Parietal lobe (tissue), 1 donor: ENCODE results near the gene ANO4. TPM values are rescaled to one million over a fixed set of nuclear protein-coding genes. Genes with fewer than 3 reads are reported as not detected.

ENCODE experiments used
- total RNA-seq: library from RNA; depleted of rRNA; stranded (reverse); fragments of >200 nt; gene quantifications from one replicate; pipeline ENCODE4 v1.2.3, GENCODE V29; 2014

ANO4 gene
- 77.3 TPM for total RNA-seq

DNA sequence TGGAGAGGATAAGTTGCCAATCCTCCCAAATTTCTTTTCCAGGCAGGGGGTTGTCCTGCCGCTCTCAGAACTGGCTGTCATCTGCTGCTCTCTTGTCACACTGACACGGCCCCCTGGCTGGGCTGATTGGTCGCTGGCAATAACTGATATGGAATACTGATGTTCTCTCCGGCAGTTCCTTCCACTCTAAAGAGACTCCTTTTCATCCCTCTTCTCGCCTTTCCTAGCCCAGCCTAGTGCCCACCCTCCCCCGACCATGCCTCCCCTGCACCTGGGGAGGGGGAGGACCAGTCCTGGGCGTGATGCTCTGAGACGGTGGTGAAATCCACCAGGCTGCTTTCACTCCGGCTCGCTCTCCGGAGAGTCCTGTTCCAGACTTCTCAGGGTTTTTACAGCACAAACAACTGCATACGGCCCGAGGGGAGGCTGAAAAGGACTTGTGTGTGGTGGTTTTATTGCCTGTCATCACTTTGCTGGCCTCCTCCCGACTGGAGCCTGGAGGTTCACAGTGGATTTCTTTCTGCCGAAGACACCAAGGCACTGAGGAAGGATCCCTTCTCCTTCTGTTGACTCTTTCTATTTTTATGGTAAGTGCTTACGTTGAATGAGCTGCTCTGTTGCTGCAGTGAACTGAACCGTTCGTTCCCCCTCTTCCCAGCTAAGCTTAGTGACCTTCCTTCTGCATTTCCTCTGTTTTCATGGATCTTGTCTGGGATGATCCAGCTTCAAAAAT lies at the start of gene ANO4:
Gene ANO4, plus strand, starts transcription at position 336 of the 733 bp plus-strand sequence. CDS start 107,010 bp downstream, outside the sequence.

Other genes starting within 250 kb of the ANO4 start
- 94.2 TPM for gene GAS2L3, start 221.1 kb upstream of the ANO4 start, total RNA-seq